ENCODE measurements around the gene RXRG.

- TF ChIP-seq CTCF (IDR thresholded peaks at IDR 0.05; ENCODE audit: borderline replicate concordance, extremely low read depth, low read length, poor library complexity, severe bottlenecking) (no peak), EZH2 (IDR thresholded peaks at IDR 0.05; ENCODE audit: borderline replicate concordance, low read depth, low read length, severe bottlenecking) (no peak)
Measured at GRCh38 chr1:165486663-165487062, 41.7 kb upstream of the RXRG start.
